Measurements from ENCODE around the gene FBXO46. TPM values are rescaled to one million over a fixed set of nuclear protein-coding genes. Genes with fewer than 3 reads are reported as not detected.

Gene FBXO46
- total and polyA plus RNA-seq, 10 of the 15 experiments (the other 5 are each of a cell fraction or from before 2014, with no cell fraction given), result 2.5 to 61.5 (median 13.7) TPM

DNA sequence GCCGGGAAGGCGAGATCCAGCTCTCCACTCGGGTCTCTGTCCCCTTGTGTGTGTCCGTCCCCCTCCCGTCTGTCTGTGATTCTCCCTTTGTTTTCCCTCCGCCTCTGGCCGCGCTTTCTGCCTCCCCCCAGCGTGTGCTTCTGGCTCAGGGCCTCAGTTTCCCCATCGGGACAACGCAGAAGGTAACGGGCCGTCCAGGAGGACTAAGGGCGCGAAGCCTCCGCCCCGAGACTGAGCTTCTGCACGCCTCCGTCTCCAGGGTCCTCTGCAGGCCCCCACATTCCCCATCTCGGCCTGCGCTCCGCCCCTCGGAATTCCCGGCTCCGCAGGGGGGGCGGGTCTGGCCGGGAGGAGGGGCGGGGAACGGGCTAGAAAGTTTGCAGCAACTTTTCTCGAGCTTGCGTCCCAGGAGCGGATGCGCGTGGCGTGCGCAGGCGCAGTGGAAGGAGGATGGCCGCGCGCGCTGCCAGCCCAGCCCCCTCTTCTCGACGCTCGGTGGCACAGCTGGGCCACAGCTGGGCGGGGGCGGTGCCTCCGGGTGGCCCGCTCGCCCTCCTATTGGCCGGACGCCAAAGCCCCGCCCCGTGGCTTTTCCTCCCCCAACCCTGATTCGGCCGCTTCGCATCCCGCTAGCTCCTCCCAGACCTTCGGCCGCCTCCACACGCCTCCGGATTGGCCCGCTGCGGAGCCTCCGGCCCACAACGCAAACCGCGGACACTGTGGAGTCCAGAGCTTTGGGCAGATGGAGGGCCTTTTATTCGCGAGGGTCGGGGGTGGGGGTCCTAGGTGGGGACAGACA is 38.5 kb upstream of the FBXO46 start, which contains the start of gene SIX5 (continued):
- no peak for TF ChIP-seq PAX8 (IDR thresholded peaks at IDR 0.05)
- peak; percentile 59 for TF ChIP-seq MYC (IDR thresholded peaks at IDR 0.05; ENCODE audit: insufficient read depth, insufficient read length, insufficient replicate concordance, low read length, severe bottlenecking)
- TF ChIP-seq CHD4 (IDR thresholded peaks at IDR 0.05), result no peak
- TF ChIP-seq RBBP5 (conservative IDR thresholded peaks at IDR 0.05), result no peak
- no peak for TF ChIP-seq ATF7 (IDR thresholded peaks at IDR 0.05; ENCODE audit: low read depth)
- TF ChIP-seq HSF1 (IDR thresholded peaks at IDR 0.05; ENCODE audit: low read depth, low read length), result no peak
- TF ChIP-seq MXI1 (IDR thresholded peaks at IDR 0.05; ENCODE audit: low read depth, low read length), result 0 out of 2 replicates have a peak, but pooled peaks have one; percentile 21
- no peak for TF ChIP-seq ELK1 (IDR thresholded peaks at IDR 0.05; ENCODE audit: low read depth, low read length)
- peak; percentile 75 for TF ChIP-seq YY1 (IDR thresholded peaks at IDR 0.05; ENCODE audit: low read depth, low read length)
